Measurements from ENCODE around the gene BAZ2B.

The BAZ2B gene

GRCh38 chr2:159584796-159585195 is 31.6 kb downstream of the BAZ2B start:
- DNase-seq: no peak

- DNase-seq: no peak
Observed at GRCh38 chr2:159573846-159574606, 42.3 kb downstream of the BAZ2B start.

DNA sequence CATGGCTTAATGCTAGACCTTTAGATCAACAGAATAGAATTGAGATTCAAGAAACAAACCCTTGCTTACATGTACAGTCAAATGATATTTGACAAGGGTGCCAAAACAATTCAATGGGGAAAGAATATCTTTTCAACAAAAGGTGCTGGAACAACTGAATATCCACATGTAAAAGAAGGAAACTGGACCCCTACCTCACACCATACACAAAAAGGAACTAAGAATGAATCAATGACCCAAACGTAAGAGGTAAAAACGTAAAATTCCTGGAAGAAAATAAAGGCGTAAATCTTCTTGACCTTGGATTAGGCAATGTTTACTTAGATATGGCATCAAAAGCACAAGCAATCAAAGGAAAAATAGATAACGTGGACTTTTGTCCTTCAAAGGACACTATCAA is 43.1 kb downstream of the BAZ2B start:
- no peak for DNase-seq

DNA sequence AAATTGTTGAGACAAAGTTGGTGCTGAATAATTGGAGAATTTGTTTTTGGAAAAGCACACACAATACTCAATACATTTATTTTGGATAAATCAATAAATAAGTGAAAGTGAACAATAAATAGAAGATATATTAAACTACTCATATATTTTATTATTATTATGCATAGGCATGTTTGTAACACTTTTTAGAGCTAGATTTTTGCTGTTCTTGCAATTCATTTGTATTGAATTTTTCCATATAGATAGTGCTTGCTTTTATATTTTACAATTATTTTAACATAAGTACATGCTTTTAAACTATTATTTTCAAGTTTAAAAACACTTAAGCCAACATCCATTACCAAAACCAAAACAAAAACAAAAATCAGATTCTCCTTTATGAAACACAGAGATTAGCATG is 43.9 kb downstream of the BAZ2B start:
- DNase-seq: no peak

DNA sequence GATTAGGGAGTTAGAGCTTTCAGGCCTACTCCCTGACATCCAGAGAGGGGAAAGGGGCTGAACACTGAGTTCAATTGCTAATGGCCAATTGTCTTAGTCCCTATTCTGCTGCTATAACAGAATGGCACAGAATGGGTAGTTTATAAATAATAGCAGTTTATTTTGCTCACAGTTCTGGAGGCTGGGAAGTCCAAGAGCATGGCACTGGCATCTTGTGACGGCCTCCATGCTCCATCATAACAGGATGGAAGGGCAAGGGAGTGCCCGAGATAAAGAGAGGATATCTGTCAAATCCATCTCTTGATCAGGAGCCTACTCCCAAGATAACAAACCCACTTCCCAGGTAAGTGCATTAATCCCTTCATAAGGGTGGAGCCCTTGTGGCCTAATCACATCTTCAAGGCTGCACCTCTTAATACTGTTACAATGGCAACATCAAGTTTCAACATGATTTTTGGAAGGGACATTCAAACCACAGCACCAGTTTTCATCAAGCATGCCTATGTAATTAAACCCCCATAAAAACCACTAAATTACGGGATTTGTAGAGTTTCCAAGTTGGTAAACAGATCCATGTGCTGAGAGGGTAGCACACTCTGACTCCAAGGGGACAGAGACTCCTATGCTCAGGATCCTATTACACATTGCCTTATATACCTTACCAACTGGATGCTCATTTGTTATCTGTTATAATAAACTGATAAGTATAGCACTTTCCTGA is 44.6 kb downstream of the BAZ2B start:
- DNase-seq: no peak

- DNase-seq: no peak
Observed at GRCh38 chr2:159564081-159564480, 52.3 kb downstream of the BAZ2B start.

DNA sequence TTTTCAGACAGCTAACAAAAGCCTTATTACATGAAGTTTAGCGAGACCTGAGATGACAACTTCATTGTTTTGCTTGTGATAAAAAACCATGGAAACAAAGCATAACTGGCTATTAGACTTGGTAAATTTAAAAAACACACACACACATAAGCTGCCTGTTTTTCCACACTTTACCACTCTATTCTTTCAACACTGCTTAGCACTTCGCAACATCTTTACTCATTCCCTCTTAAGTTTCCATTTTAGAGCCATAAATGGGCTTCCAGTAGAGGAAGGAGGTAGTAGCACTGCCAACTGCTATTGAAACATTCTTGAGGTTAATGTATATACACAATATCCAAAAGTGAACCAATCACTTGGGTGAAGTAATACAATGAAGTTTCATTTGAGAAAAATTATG is 54.1 kb downstream of the BAZ2B start:
- no peak for DNase-seq

DNA sequence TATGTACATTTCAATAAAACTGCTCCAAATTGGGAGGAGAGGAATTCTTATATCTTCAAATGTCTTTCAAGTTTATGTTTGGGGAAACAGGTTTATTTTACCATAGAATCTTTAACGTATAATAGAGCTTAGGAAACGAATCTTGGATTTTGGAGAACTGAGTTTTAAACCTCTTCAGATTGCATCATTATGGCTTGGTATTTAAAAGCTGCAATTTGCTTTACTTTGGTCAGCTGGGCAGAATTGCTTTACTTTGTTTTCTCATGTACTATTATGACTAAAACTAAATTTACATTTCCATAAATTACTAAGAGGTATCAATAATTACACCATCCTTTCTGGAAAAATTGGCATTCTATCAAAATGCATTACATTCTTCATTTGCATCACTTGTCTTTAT is 54.6 kb downstream of the BAZ2B start:
- DNase-seq: no peak

DNA sequence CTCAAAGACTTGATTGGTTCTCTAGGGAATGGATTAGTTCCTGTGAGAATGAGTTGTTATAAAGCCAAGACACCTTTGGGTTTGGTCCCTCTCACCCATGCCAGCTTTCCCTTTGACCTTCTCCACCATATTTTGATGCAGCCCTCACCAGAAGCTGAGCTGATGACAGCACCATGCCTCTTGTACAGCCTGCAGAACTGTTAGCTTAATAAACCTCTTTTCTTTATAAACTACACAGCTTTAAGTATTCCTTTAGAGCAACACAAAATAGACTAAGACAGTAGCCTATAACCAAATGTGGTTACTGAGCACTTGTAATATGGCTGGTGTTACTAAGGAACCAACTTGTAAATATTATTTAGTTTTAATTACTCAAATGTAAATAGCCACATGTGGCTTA is 55.1 kb downstream of the BAZ2B start:
- no peak for DNase-seq

DNA sequence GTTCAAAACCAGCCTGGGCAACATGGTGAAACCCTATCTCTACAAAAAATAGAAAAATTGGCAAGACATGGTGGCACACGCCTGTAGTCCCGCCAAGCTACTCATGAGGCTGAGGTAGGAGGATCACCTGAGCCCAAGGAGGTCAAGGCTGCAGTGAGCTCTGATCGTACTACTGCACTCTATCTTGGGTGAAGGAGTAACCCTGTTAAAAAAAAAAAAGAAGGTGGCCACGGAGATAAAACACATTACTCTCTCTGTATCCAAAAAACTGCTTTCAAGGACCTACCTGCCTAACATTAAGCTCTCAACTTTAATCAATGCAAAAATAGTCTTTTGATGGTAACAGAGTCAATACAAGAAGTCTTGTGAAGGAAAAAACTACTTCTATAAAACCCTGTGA is 57.3 kb downstream of the BAZ2B start:
- no peak for DNase-seq

DNA sequence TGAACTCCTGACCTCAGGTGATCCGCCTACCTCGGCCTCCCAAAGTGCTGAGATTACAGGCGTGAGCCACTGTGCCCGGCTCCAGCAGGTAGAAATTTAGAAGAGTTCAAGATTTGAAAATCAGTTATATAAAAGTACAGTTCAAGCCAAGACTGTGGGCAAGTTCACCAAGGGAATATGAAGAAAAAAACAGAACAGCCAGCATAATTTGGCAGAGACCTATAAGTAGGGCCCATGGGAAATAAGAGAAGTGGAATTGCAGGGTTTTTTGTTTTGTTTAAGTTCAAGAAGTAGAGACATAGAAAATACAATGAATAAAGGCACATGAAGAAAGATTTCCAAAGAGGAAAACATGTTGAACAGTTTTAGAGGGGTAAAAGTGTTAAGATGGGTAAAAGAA is 57.9 kb downstream of the BAZ2B start:
- DNase-seq: no peak

DNA sequence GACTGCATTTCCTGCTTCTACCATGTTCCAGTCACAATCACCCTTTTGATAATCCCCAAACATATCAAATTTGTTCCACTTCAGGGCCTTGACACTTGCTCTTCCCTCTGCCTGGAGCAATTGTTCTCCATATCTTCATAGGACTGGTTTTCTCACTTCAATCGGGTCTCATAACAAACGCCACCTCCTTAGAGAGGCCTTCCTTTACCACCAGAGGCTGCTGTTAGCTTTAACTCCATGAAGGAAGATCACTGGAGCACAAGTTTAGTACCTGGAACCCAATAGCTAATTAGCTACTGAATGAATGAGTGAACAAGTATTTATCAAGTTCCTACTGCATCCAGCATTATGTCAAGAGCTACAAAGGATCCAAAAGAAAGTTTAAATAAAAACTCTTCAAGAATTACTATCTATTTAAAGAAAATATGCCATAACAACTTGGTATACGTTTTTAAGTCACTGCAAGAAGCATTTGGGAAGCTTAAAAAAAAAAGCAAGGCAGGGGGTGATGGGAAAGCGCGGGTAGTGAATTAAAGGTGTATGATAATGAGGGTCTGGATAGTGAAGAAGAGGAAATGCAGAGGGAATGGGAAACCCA is 58.8 kb downstream of the BAZ2B start:
- DNase-seq: no peak

GRCh38 chr2:159555651-159556392 is 60.5 kb downstream of the BAZ2B start:
- DNase-seq: no peak

DNA sequence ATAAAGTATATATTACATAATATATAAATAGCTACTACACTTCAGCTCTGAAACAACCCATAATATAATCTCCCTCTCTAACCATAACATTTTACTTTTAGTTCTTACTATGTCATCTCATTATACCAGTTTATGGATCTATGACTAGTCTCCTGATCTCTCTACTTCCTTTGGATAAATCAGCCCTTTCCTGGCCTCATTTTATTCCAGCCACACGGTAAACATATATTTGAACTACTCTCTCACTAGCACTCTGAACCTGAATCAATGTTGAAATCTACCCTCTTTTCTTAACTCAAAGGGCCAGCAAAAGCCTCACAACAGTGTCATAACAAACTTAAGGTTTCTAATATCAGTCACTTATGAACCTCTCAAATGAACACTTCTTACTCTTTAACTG is 62.6 kb downstream of the BAZ2B start:
- no peak for DNase-seq

- no peak for DNase-seq
Observed at GRCh38 chr2:159551806-159552205, 64.5 kb downstream of the BAZ2B start.

DNA sequence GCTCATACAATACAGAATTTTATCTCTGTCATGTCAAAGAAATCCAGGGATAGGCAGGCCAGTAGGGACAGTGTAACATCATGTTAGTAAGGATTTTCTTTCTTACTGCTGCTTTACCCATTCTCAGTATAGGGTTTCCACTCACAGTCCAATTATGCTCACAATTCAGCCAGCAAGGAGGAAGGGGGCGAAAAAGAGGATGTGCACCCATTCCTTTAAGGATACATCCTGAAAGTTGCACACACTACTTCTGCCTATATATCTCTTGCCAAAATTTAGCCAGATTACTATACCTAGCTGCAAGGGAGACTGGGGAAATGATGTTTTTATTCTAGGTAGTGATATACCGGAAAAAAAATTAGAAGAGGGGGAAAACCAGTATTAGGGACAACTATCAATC is 66.1 kb downstream of the BAZ2B start:
- DNase-seq: no peak

DNA sequence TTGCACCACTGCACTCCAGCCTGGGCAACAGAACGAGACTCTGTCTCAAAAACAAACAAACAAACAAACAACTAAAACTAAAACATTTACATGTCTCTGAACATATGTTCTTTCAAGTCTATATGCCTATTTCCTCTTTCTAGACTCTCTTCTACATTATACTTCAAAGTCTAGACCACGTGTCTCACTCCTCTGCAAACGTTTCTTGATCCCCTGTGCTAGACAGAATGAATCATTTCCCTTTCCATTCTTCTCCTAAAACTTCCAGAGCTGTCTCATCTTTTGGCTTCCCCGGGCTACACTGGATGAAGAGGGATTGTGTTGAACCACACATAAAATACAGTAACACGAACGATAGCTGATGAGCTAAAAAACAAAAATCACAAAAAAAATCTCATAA is 67.1 kb downstream of the BAZ2B start:
- DNase-seq: no peak

- no peak for DNase-seq
Observed at GRCh38 chr2:159546716-159547430, 69.5 kb downstream of the BAZ2B start.

GRCh38 chr2:159546039-159546438 is 70.3 kb downstream of the BAZ2B start:
- DNase-seq: peak in 3 of 58 donors; percentile 2 to 7 (median 2)

GRCh38 chr2:159545085-159545484 is 71.3 kb downstream of the BAZ2B start:
- DNase-seq: no peak

DNA sequence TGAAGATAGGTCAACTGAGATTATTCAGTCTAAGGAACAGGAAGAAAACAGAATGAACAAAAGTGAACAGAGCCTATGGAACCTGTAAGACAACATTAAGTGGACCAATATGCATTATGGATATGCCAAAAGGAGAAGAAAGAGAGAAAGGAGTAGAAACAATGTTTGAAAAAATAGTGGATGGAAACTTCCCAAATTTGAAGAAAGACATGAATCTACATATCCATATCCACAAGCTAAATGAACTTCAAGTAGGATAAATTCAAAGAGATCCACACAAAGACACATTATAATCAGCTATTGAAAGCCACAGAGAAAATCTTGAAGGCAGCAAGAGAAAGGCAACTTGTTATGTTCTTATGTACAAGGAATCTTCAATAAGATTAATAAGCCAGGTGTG is 74.2 kb downstream of the BAZ2B start:
- DNase-seq: no peak

Data from anterior cingulate cortex (tissue), 58 donors.